Measurements from ENCODE around the gene POP7. TPM values are rescaled to one million over a fixed set of nuclear protein-coding genes. Genes with fewer than 3 reads are reported as not detected.

The POP7 gene
- total and polyA plus RNA-seq, 2 experiments from 2014 or later = 39.2 to 48.7 TPM

DNA sequence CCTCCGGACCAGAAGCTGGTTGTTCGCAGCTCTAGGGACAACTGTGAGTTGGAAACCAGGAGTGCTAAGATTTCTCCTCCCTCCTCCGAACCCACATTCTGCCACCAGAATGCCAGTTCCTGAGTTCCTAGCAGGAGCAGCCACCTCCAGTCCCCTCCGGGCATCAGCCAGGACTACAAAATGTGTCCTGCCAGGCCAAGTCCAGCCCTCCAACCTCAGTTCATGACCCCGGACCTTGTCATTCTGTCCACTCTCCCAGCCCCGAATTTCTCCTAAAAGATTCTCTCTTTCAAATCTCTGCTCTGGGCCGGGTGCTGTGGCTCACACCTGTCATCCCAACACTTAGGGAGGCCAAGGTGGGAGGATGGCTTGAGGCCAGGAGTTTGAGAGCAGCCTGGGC is 29.8 kb downstream of the POP7 start:
- Histone ChIP-seq H2AFZ (no peak overlapping the region), H4K20me1 (ENCODE audit: insufficient read depth, poor library complexity, severe bottlenecking) (no peaks in the 10 kb centered on the region), H3K9me2 (replicated peaks; ENCODE audit: insufficient read depth) (no peaks in the 10 kb centered on the region), H3K4me2 (no peak overlapping the region), H3K27ac (no peak overlapping the region), H3K9me3 (ENCODE audit: low read depth) (no peaks in the 10 kb centered on the region), H3K36me3 (replicated peaks; ENCODE audit: insufficient read depth, low read depth) (no peaks in the 10 kb centered on the region), H3K27me3 (no peaks in the 10 kb centered on the region), H3K4me3 (no peak overlapping the region), H3K79me2 (no peaks in the 10 kb centered on the region), H3K4me1 (ENCODE audit: insufficient read depth) (no peaks in the 10 kb centered on the region)
- DNase-seq (ENCODE audit: low spot score) = no peak
- WGBS (ENCODE audit: low lambda C conversion rate, missing lambda C conversion rate) = 97% methylated on average over 7 of the region's 7 CpGs
- TF ChIP-seq CTCF (IDR thresholded peaks at IDR 0.05; ENCODE audit: poor library complexity) (no peak), EZH2phosphoT487 (IDR thresholded peaks at IDR 0.05; ENCODE audit: low read depth, severe bottlenecking, unreplicated experiment) (no peak), EZH2 (IDR thresholded peaks at IDR 0.05; ENCODE audit: borderline replicate concordance) (no peak)

GRCh38 chr7:100736671-100737070 is 30.8 kb downstream of the POP7 start:
- Histone ChIP-seq H3K9me3 (ENCODE audit: low read depth) (no peaks in the 10 kb centered on the region), H3K9me2 (replicated peaks; ENCODE audit: insufficient read depth) (no peaks in the 10 kb centered on the region), H3K4me1 (ENCODE audit: insufficient read depth) (no peaks in the 10 kb centered on the region), H2AFZ (no peak overlapping the region), H3K79me2 (no peaks in the 10 kb centered on the region), H3K4me3 (no peak overlapping the region), H3K4me2 (no peak overlapping the region), H3K27me3 (no peaks in the 10 kb centered on the region), H3K27ac (no peak overlapping the region), H4K20me1 (ENCODE audit: insufficient read depth, poor library complexity, severe bottlenecking) (no peaks in the 10 kb centered on the region), H3K36me3 (replicated peaks; ENCODE audit: insufficient read depth, low read depth) (no peaks in the 10 kb centered on the region)
- DNase-seq (ENCODE audit: low spot score) = no peak
- TF ChIP-seq CTCF (IDR thresholded peaks at IDR 0.05; ENCODE audit: poor library complexity) (no peak), EZH2 (IDR thresholded peaks at IDR 0.05; ENCODE audit: borderline replicate concordance) (no peak), EZH2phosphoT487 (IDR thresholded peaks at IDR 0.05; ENCODE audit: low read depth, severe bottlenecking, unreplicated experiment) (no peak)
- 89% methylated on average over 13 of the region's 13 CpGs for WGBS (ENCODE audit: low lambda C conversion rate, missing lambda C conversion rate)

DNA sequence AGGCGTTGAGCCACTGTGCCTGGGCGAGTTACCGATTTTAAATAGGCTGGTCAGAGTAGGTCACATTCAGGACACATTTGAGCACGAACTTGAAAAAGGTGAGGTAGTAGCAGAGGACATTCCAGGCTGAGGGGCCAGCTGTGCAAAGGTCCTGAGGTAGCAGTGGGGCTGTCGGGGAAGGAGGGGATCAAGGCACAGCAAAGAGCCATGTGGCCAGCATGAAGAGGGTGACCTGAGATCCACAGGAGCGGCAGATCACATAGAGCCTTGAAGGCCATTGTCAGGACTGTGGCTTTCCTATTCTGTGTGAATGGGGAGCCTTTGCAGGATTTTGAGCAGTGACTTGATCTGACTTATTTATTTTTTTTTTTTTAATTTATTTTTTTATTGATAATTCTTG is 34.0 kb downstream of the POP7 start:
- H3K4me1 ChIP-seq (ENCODE audit: insufficient read depth) = no peaks in the 10 kb centered on the region
- H3K27ac ChIP-seq = no peak overlapping the region
- no peak overlapping the region for H3K4me2 ChIP-seq
- no peaks in the 10 kb centered on the region for H3K79me2 ChIP-seq
- H3K9me2 ChIP-seq (replicated peaks; ENCODE audit: insufficient read depth) = no peaks in the 10 kb centered on the region
- H3K4me3 ChIP-seq = no peak overlapping the region
- 93% methylated on average over 6 of the region's 6 CpGs for WGBS (ENCODE audit: low lambda C conversion rate, missing lambda C conversion rate)
- H3K9me3 ChIP-seq (ENCODE audit: low read depth) = no peaks in the 10 kb centered on the region
- no peaks in the 10 kb centered on the region for H3K36me3 ChIP-seq (replicated peaks; ENCODE audit: insufficient read depth, low read depth)
- no peak for TF ChIP-seq EZH2phosphoT487 (IDR thresholded peaks at IDR 0.05; ENCODE audit: low read depth, severe bottlenecking, unreplicated experiment)
- no peak for TF ChIP-seq CTCF (IDR thresholded peaks at IDR 0.05; ENCODE audit: poor library complexity)
- TF ChIP-seq EZH2 (IDR thresholded peaks at IDR 0.05; ENCODE audit: borderline replicate concordance) = no peak
- no peaks in the 10 kb centered on the region for H3K27me3 ChIP-seq
- no peaks in the 10 kb centered on the region for H4K20me1 ChIP-seq (ENCODE audit: insufficient read depth, poor library complexity, severe bottlenecking)
- DNase-seq (ENCODE audit: low spot score) = no peak
- H2AFZ ChIP-seq = no peak overlapping the region

DNA sequence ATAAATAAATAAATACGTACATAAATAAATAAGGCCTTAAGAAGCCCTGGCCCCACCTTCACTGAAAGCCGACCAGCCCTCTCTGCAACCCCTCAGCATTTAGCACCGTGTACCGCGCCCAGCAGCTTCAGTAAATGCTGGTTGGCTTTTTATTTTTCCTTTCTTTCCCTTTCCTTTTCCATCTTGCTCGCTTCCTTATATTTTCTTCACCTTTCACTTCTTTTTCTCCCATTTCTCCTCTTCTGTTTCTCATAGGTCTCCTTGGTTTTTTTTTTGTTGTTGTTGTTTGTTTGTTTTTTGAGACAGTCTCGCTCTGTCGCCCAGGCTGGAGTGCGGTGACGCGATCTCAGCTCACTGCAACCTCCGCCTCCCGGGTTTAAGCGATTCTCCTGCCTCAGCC is 38.7 kb downstream of the POP7 start:
- no peak for TF ChIP-seq EZH2 (IDR thresholded peaks at IDR 0.05; ENCODE audit: borderline replicate concordance)
- no peak for TF ChIP-seq EZH2phosphoT487 (IDR thresholded peaks at IDR 0.05; ENCODE audit: low read depth, severe bottlenecking, unreplicated experiment)
- TF ChIP-seq CTCF (IDR thresholded peaks at IDR 0.05; ENCODE audit: poor library complexity) = no peak
- Histone ChIP-seq H3K4me2 (no peak overlapping the region), H3K27me3 (no peaks in the 10 kb centered on the region), H3K36me3 (replicated peaks; ENCODE audit: insufficient read depth, low read depth) (no peaks in the 10 kb centered on the region), H3K4me3 (no peak overlapping the region), H2AFZ (no peak overlapping the region), H3K9me2 (replicated peaks; ENCODE audit: insufficient read depth) (no peaks in the 10 kb centered on the region), H3K9me3 (ENCODE audit: low read depth) (no peaks in the 10 kb centered on the region), H3K4me1 (ENCODE audit: insufficient read depth) (no peaks in the 10 kb centered on the region), H3K27ac (no peak overlapping the region), H4K20me1 (ENCODE audit: insufficient read depth, poor library complexity, severe bottlenecking) (no peaks in the 10 kb centered on the region), H3K79me2 (no peaks in the 10 kb centered on the region)
- DNase-seq (ENCODE audit: low spot score) = no peak
- 95% methylated on average over 11 of the region's 14 CpGs for WGBS (ENCODE audit: low lambda C conversion rate, missing lambda C conversion rate)

All from hepatocyte (in vitro differentiated cells).